HUES48 (cell line): ENCODE data around the gene CRELD2.

ENCODE experiments used
- H3K27ac ChIP-seq: one replicate; pipeline ENCODE4 v1.7.0; 2013; ENCODE audit warnings: low read depth, low read length, inconsistent platforms
- H3K27me3 ChIP-seq: 2 replicates; pipeline ENCODE4 v1.6.1; 2013; ENCODE audit warnings: mild to moderate bottlenecking, low read length; ENCODE audit not compliant: control insufficient read depth, insufficient read depth
- H3K36me3 ChIP-seq: 2 replicates; pipeline ENCODE4 v1.6.1; 2013; ENCODE audit warnings: low read length; ENCODE audit not compliant: control insufficient read depth, insufficient read depth
- H3K4me1 ChIP-seq: 2 replicates; pipeline ENCODE4 v1.6.1; 2013; ENCODE audit warnings: mild to moderate bottlenecking, low read length; ENCODE audit not compliant: control insufficient read depth, insufficient read depth
- H3K4me3 ChIP-seq: 2 replicates; pipeline ENCODE4 v1.5.1; 2013; ENCODE audit warnings: mild to moderate bottlenecking, low read depth, low read length
- H3K9ac ChIP-seq: 2 replicates; pipeline ENCODE4 v1.6.1; 2013; ENCODE audit warnings: mild to moderate bottlenecking, low read depth, low read length, moderate library complexity
- H3K9me3 ChIP-seq: 2 replicates; pipeline ENCODE4 v1.6.1; 2013; ENCODE audit warnings: low read length; ENCODE audit not compliant: control insufficient read depth, insufficient read depth

The CRELD2 gene

GRCh38 chr22:49961005-49961600 lies 42.7 kb downstream of the CRELD2 start:
- peak overlapping the region; percentile 90 for H3K4me3 ChIP-seq
- peaks cover 7% of the 10 kb centered on the region; the same call in 1 of the 2 replicates for H3K4me1 ChIP-seq
- H3K27ac ChIP-seq, result peak overlapping the region; percentile 84
- peak overlapping the region; percentile 85; the same call in 1 of the 2 replicates for H3K9ac ChIP-seq
- peaks cover 24% of the 10 kb centered on the region for H3K36me3 ChIP-seq
- peaks cover 4% of the 10 kb centered on the region; the same call in 1 of the 2 replicates for H3K27me3 ChIP-seq
- no peaks in the 10 kb centered on the region for H3K9me3 ChIP-seq

GRCh38 chr22:49961601-49962011 lies 43.2 kb downstream of the CRELD2 start:
- peak overlapping the region; percentile 84 for H3K27ac ChIP-seq

GRCh38 chr22:49962012-49962750 lies 43.7 kb downstream of the CRELD2 start:
- Histone ChIP-seq H3K9me3 (no peaks in the 10 kb centered on the region), H3K27ac (peak overlapping the region; percentile 84), H3K4me1 (peaks cover 7% of the 10 kb centered on the region; the same call in 1 of the 2 replicates), H3K9ac (peak overlapping the region; percentile 63; the same call in 1 of the 2 replicates), H3K36me3 (peaks cover 24% of the 10 kb centered on the region), H3K4me3 (peak overlapping the region; percentile 90), H3K27me3 (peaks cover 4% of the 10 kb centered on the region; the same call in 1 of the 2 replicates)

More at GRCh38 chr22:49961601-49962011, 43.2 kb downstream of the CRELD2 start:
- no peaks in the 10 kb centered on the region for H3K9me3 ChIP-seq
- H3K9ac ChIP-seq, result peak overlapping the region; percentile 63; the same call in 1 of the 2 replicates
- H3K4me1 ChIP-seq, result peaks cover 7% of the 10 kb centered on the region; the same call in 1 of the 2 replicates
- H3K4me3 ChIP-seq, result peak overlapping the region; percentile 90
- H3K36me3 ChIP-seq, result peaks cover 24% of the 10 kb centered on the region
- peaks cover 4% of the 10 kb centered on the region; the same call in 1 of the 2 replicates for H3K27me3 ChIP-seq

- peak overlapping the region; percentile 46 for H3K4me3 ChIP-seq
- no peaks in the 10 kb centered on the region for H3K9me3 ChIP-seq
- H3K27me3 ChIP-seq, result peaks cover 4% of the 10 kb centered on the region; the same call in 1 of the 2 replicates
- peak overlapping the region; percentile 59; the same call in 1 of the 2 replicates for H3K9ac ChIP-seq
- H3K36me3 ChIP-seq, result peaks cover 24% of the 10 kb centered on the region
- H3K4me1 ChIP-seq, result peaks cover 7% of the 10 kb centered on the region; the same call in 1 of the 2 replicates
- H3K27ac ChIP-seq, result peak overlapping the region; percentile 84
These were observed 44.6 kb downstream of the CRELD2 start for GRCh38 chr22:49962751-49963646.

- Histone ChIP-seq H3K4me3 (no peak overlapping the region), H3K4me1 (peaks cover 7% of the 10 kb centered on the region; the same call in 1 of the 2 replicates), H3K9me3 (no peaks in the 10 kb centered on the region), H3K9ac (no peak overlapping the region), H3K27ac (no peak overlapping the region), H3K36me3 (peaks cover 24% of the 10 kb centered on the region), H3K27me3 (peaks cover 4% of the 10 kb centered on the region; the same call in 1 of the 2 replicates)
These were observed 45.2 kb downstream of the CRELD2 start for GRCh38 chr22:49963647-49964026.

GRCh38 chr22:49964136-49965090 lies 46.0 kb downstream of the CRELD2 start:
- peaks cover 24% of the 10 kb centered on the region for H3K36me3 ChIP-seq
- H3K9me3 ChIP-seq, result no peaks in the 10 kb centered on the region
- no peak overlapping the region for H3K27ac ChIP-seq
- H3K4me1 ChIP-seq, result peaks cover 7% of the 10 kb centered on the region; the same call in 1 of the 2 replicates
- H3K4me3 ChIP-seq, result no peak overlapping the region
- H3K27me3 ChIP-seq, result peaks cover 4% of the 10 kb centered on the region; the same call in 1 of the 2 replicates
- H3K9ac ChIP-seq, result no peak overlapping the region

GRCh38 chr22:49965091-49966040 lies 46.9 kb downstream of the CRELD2 start:
- no peak overlapping the region for H3K4me3 ChIP-seq
- H3K36me3 ChIP-seq, result peaks cover 24% of the 10 kb centered on the region
- H3K27ac ChIP-seq, result no peak overlapping the region
- H3K9me3 ChIP-seq, result no peaks in the 10 kb centered on the region
- peaks cover 4% of the 10 kb centered on the region; the same call in 1 of the 2 replicates for H3K27me3 ChIP-seq
- H3K9ac ChIP-seq, result no peak overlapping the region
- peaks cover 8% of the 10 kb centered on the region for H3K4me1 ChIP-seq

GRCh38 chr22:49966041-49966773 lies 47.8 kb downstream of the CRELD2 start:
- peaks cover 12% of the 10 kb centered on the region for H3K27me3 ChIP-seq
- peak overlapping the region; percentile 35 for H3K27ac ChIP-seq
- no peak overlapping the region for H3K4me3 ChIP-seq
- peaks cover 24% of the 10 kb centered on the region for H3K36me3 ChIP-seq
- no peaks in the 10 kb centered on the region for H3K9me3 ChIP-seq
- H3K4me1 ChIP-seq, result peaks cover 11% of the 10 kb centered on the region
- no peak overlapping the region for H3K9ac ChIP-seq
